SH-SY5Y (cell line): Measurements from ENCODE around the gene UTS2.

Source experiments
- GATA2 ChIP-seq: IDR thresholded peaks from 2 replicates; pipeline ENCODE4 v1.6.1; 2011; ENCODE audit warnings: mild to moderate bottlenecking, low read depth, low read length
- GATA3 ChIP-seq: IDR thresholded peaks from 2 replicates; pipeline ENCODE4 v1.6.1; 2011; ENCODE audit warnings: low read depth, mild to moderate bottlenecking, low read length, moderate library complexity

DNA sequence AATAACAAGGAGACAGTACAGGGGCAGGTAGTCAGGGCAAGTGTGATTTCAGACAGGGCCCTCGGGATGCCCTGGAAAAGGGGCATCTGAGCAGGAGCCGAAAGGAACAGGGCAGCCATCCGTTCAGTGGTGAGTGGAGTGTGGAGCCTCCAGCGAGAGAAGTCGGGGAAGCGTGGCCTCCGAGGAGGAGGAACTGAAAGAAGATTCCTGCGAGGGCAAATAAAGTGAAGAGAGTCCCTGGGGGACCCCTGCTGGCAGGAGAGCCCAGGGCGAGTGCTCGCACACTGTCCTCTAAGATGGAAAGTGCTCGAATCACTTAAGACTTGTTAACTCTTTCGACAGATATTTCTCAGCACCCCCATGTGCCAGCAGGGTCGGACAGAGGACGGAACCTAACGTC, 3.5 kb upstream of the UTS2 start:
- TF ChIP-seq GATA2 (no peak), GATA3 (no peak)
